NCI-H2196 (cell line): Measurements from ENCODE around the gene MRAP.

ENCODE experiments used
- DNase-seq: peaks from one replicate; lab custom pipeline; 2025; ENCODE audit not compliant: unreplicated experiment; lab: John Stamatoyannopoulos, UW

MRAP gene

GRCh38 chr21:32321480-32321879 lies 22.8 kb downstream of the MRAP start:
- no peak for DNase-seq

- DNase-seq, result no peak
Observed at GRCh38 chr21:32322103-32322502, 23.4 kb downstream of the MRAP start.

GRCh38 chr21:32322676-32323075 lies 24.0 kb downstream of the MRAP start:
- DNase-seq, result no peak

- DNase-seq, result no peak
Observed at GRCh38 chr21:32325706-32326105, 27.1 kb downstream of the MRAP start.

- DNase-seq, result no peak
Observed at GRCh38 chr21:32328595-32328994, 29.9 kb downstream of the MRAP start.

GRCh38 chr21:32329331-32329730 lies 30.7 kb downstream of the MRAP start:
- no peak for DNase-seq

GRCh38 chr21:32329776-32330175 lies 31.1 kb downstream of the MRAP start:
- no peak for DNase-seq

- DNase-seq, result no peak
Observed at GRCh38 chr21:32330784-32331311, 32.2 kb downstream of the MRAP start.

- DNase-seq, result no peak
Observed at GRCh38 chr21:32331444-32332305, 33.0 kb downstream of the MRAP start.

GRCh38 chr21:32332463-32332951 lies 33.9 kb downstream of the MRAP start:
- DNase-seq, result no peak

GRCh38 chr21:32333953-32334673 lies 35.5 kb downstream of the MRAP start:
- no peak for DNase-seq

GRCh38 chr21:32334980-32335531 lies 36.4 kb downstream of the MRAP start:
- no peak for DNase-seq

- no peak for DNase-seq
Observed at GRCh38 chr21:32335601-32336575, 37.2 kb downstream of the MRAP start.

- no peak for DNase-seq
Observed at GRCh38 chr21:32336711-32337110, 38.1 kb downstream of the MRAP start.

GRCh38 chr21:32337206-32337605 lies 38.6 kb downstream of the MRAP start:
- DNase-seq, result no peak

GRCh38 chr21:32338209-32338921 lies 39.7 kb downstream of the MRAP start:
- DNase-seq, result no peak

GRCh38 chr21:32340863-32341848 lies 42.5 kb downstream of the MRAP start:
- DNase-seq, result no peak

- no peak for DNase-seq
Observed at GRCh38 chr21:32346951-32347350, 48.3 kb downstream of the MRAP start.

GRCh38 chr21:32347351-32347750 lies 48.7 kb downstream of the MRAP start:
- no peak for DNase-seq
